ENCODE results near the gene CLNS1A.

- TF ChIP-seq REST (IDR thresholded peaks at IDR 0.05; ENCODE audit: insufficient read depth in 1 of 2, low read depth in 2 of 2, low read length in 2 of 2) = no peak
- TF ChIP-seq POLR2AphosphoS5 (IDR thresholded peaks at IDR 0.05; ENCODE audit: low read depth, low read length) = no peak
- no peak for TF ChIP-seq TAF1 (IDR thresholded peaks at IDR 0.05; ENCODE audit: borderline replicate concordance, insufficient read depth, low read length)
Measured at GRCh38 chr11:77611921-77612320, 25.7 kb downstream of the CLNS1A start.

All from PFSK-1 (cell line).